ENCODE results near the gene DCTPP1.
A peak's percentile ranks its signal among the peaks of the same experiment; 100 is the strongest.
"Not testable (repeated sequence)": the region's sequence is repeated elsewhere in the genome, so short reads cannot be mapped to it uniquely, and the experiment has no call there.

DCTPP1 gene

DNA sequence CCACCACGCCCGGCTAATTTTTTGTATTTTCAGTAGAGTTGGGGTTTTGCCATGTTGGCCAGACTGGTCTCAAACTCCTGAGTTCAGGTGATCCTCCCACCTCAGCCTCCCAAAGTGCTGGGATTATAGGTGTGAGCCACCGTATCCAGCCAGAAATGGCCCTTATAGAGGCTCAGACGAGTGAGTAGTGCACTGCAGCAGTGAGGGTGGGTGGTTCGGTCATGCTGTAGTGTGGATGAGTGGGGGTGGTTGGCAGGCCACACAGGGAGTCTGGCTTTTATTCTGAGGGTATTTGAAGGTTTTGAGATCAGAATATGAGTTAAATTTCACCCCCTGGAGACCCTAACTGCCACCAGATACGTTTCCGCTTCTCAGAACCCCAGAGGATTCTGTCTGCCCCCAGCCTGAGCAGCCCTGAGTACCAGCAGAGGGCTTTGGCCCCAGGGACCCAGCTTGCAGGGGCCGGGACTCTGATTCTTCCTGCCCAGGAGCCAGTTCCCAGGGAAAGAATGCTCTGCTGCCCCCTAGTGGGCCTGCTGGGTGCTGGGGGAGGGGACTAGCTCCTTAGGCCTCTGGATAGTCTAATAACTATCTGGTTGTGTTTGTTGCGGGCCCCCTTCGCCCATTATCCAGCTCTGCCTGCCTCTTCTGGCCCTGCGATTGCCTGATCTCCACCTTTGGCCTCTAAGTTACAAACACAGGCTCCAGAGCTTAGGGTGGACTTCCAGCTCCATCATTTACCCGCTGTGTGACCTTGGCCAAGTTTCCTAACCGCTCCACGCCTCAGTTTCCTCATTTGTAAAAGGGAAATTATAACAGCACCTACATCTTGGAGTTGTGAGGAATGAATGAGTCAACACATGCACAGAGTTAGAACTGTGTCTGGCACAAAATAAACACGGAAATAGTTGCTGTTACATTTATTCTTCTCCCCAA lies 20.4 kb downstream of the DCTPP1 start:
- peak; percentile 86 to 92 for DNase-seq

DNA sequence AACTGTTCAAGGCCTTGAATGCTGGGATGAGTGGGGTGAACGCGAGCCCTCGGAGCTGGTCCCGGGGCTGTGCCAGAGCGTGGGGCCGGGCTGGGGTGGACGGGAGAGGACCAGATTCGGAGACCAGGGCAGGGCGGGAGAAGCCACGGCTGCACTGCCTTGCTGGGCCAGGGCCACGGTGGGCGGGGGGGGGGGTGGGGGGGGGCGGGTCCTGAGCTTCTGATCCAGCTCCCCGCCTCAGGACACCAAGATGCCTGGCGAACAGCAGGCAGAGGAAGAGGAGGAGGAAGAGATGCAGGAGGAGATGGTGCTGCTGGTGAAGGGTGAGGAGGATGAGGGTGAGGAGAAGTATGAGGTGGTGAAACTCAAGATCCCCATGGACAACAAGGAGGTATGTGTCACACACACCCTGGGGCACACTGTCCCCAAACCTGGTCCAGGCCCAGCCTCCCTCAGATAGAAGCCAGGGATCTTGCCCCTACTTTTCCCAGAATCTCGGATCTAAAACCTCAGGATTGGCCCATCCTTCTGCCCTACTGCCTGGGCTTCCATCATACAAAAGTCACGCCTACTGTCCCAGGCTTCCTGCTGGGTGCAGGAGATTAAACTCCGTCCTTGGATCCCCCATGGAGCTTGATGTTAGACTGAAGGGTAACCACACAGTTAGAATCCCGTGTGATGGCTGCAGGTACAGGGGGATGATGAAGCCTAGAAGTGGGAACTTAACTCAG lies 21.9 kb downstream of the DCTPP1 start:
- no peak for DNase-seq

GRCh38 chr16:30407102-30407803 lies 22.6 kb downstream of the DCTPP1 start, which contains the start of gene ZNF771:
Gene ZNF771, plus strand, starts transcription at chr16:30407606. Its CDS starts 448 bp downstream, at chr16:30408054.
- peak; percentile 88 to 96 for DNase-seq

- DNase-seq, result no peak
Measured at GRCh38 chr16:30406795-30407101, 23.1 kb downstream of the DCTPP1 start.

DNA sequence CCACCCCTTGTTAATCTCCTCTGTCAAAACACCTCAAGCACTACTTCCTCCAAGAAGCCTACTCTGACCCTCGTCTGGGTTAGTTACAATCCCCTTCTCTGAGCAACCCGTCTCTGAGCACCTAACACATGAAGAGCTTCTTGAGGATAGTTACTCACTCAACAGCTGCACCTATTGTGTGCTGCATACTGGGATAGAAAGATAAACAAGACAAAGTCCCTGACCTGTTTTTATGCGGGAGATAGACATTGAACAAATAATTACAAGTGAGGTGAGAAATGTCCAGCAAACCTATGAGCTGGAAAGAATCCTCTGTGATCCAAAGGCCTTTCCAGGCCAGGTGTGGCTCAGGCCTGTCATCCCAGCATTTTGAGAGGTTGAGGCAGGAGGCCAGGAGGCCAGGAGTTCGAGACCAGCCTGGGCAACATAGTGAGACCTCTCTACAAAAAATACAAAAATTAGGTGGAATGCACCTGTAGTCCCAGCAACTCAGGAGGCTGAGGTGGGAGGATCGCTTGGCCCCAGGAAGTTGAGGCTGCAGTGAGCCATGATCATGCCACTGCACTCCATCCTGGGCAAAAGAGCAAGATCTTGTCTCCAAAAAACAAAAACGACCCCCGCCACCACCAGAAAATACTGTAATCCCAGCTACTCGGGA lies 27.9 kb downstream of the DCTPP1 start:
- DNase-seq, result no peak

- no peak for DNase-seq
Measured at GRCh38 chr16:30399435-30400186, 30.2 kb downstream of the DCTPP1 start.

DNA sequence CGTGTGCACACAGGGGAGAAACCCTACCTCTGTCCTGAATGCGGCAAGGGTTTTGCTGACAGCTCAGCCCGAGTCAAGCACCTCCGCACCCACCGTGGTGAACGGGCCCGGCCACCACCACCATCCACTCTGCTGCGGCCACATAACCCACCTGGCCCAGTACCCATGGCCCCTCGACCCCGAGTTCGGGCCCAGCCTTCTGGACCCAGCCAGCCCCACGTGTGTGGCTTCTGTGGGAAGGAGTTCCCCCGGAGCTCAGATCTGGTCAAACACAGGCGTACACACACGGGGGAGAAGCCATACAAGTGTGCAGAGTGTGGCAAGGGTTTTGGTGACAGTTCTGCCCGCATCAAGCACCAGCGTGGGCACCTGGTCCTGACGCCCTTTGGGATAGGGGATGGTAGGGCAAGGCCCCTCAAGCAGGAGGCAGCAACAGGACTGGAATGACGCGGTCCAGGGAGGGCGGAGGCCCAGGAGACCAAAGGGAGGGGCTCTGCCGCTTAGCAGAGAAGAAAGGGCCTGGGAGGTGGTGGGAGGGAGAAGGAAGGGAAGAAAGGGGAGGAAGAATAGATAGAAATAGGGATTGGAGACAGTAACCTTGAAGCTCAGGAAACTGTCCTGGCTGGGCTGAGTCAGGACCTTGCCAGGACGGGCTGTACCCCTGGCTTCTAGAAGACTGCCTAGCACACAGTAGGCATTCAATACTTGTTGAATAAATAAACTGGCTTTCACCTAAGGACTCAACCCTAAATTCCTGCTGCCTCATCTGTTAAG lies 31.0 kb downstream of the DCTPP1 start:
- no peak for DNase-seq

DNA sequence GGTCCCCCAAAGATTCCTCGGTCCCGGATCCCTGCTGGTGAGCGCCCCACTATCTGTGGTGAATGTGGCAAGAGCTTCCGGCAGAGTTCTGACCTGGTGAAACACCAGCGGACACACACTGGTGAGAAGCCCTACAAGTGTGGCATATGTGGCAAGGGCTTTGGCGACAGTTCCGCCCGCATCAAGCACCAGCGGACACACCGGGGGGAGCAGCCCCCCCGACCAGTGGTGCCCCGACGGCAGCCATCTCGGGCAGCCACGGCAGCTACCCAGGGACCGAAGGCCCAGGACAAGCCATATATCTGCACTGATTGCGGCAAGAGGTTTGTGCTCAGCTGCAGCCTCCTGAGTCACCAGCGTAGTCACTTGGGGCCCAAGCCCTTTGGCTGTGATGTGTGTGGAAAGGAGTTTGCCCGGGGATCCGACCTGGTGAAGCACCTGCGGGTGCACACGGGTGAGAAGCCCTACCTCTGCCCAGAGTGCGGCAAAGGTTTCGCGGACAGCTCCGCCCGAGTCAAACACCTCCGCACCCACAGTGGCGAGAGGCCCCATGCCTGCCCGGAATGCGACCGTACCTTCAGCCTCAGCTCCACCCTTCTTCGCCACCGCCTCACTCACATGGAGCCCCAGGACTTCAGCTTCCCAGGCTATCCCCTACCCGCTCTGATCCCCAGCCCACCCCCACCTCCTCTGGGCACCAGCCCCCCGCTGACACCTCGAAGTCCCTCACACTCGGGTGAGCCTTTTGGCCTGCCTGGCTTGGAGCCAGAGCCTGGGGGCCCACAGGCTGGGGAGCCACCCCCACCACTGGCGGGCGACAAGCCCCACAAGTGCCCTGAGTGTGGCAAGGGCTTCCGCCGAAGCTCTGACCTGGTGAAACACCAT lies 31.8 kb downstream of the DCTPP1 start:
- DNase-seq, result no peak

GRCh38 chr16:30397056-30397455 lies 32.8 kb downstream of the DCTPP1 start:
- no peak for DNase-seq

DNA sequence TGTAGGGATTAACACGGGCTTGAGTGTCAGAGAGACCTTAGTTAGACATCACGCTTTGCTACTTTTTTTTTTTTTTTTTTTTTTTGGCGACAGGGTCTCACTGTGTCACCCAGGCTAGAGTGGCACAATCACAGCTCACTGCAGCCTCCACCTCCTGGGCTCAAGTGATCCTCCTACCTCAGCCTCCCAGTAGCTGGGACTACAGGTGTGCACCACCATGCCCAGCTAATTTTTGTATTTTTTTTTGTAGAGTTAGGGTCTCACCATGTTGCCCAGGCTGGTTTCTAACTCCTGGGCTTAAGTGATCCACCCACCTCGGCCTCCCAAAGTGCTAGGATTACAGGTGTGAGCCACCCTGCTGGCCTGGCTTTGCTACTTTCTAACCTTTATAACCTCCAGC lies 33.2 kb downstream of the DCTPP1 start:
- DNase-seq, result not testable (repeated sequence)

GRCh38 chr16:30395992-30396585 lies 33.7 kb downstream of the DCTPP1 start:
- no peak for DNase-seq

DNA sequence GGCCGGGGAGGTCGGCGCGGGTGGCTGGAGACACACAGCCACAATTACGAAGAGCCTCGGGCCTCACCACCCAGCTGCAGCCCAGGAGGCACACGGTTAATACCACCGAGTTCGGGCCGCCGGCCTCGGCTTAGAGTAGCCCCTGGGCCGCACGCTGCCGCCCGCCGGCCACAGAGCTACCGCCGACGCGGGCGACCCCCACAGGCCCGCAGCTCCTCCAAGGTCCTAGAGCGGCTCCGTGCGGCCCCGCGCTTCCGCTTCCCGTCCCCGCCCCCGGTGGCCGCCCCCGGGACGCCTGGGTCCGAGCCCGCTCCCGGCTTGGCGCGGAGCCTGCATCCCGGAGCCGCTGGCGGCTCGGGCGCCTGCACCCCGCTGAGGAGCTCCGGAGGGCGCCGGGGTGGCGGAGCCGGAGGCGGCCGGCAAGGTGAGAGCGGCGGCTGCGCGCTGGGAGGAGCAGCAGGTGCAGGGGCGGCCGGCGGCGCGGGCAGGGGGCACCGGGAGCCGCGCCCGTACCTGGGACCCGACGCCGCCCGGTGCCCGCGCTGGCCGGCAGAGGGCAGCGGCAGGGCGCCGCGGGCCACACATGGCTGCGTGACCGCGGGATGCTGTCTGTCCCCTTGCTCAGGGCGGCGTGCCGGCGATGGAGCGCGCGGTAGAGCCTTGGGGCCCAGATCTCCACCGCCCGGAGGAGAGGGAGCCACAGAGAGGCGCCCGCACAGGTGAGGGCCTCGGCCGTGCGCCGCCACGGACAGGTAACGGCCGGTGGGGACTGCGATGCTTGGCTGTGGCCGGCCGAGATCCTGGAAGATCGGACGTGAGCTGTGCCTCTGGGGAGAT lies 34.5 kb downstream of the DCTPP1 start, which contains the start of gene ZNF48:
ZNF48 (plus strand) TSS at position 266 of the 837 bp plus-strand sequence; CDS start at position 641, 375 bp downstream.
- peak; percentile 40 to 71 for DNase-seq

- no peak for DNase-seq
Measured at GRCh38 chr16:30394592-30395154, 35.2 kb downstream of the DCTPP1 start.

GRCh38 chr16:30383521-30383920 lies 46.3 kb downstream of the DCTPP1 start:
- no peak for DNase-seq

- peak; percentile 66 to 71 for DNase-seq
Measured at GRCh38 chr16:30382111-30382881, 47.5 kb downstream of the DCTPP1 start, which contains the start of gene SEPTIN1. Gene SEPTIN1, minus strand, starts transcription at chr16:30382561. Its CDS starts 19 bp downstream, at chr16:30382542.

GRCh38 chr16:30381291-30382041 lies 48.4 kb downstream of the DCTPP1 start:
- peak in 1 of 2 experiments; percentile 33 for DNase-seq

Measured in stimulated activated CD4-positive, alpha-beta T cell treated with anti-CD3 and anti-CD28 coated beads, Interleukin-4, amount 100 ng/mL, for 4 hours (primary cell).